Kidney (tissue), 22 donors: Measurements from ENCODE around the gene KRT75. TPM values are rescaled to one million over a fixed set of nuclear protein-coding genes. Genes with fewer than 3 reads are reported as not detected.

Experiments
- DNase-seq, 5 donors: peaks; one replicate each; pipeline ENCODE4 v3.0.0-alpha.2; 2013 to 2020
- FAIRE-seq: peaks from 2 replicates; lab custom pipeline; 2012; peaks lifted over from hg19 to GRCh38; lab: Jason Lieb, UNC
- H3K27ac ChIP-seq, 2 donors: one replicate each; pipeline ENCODE4 v1.7.0; 2013; ENCODE audit warnings: low read depth in 2 of 2, low read length in 2 of 2, inconsistent platforms in 1 of 2
- H3K27me3 ChIP-seq: one replicate; pipeline ENCODE4 v1.7.1; 2013; ENCODE audit warnings: low read length, inconsistent platforms; ENCODE audit not compliant: control insufficient read depth, insufficient read depth
- H3K36me3 ChIP-seq, 3 donors: one replicate each; pipeline versions ENCODE4 v1.7.0 to v1.7.1; 2013; ENCODE audit warnings: low read length in 3 of 3, control low read depth in 1 of 3, inconsistent platforms in 1 of 3; ENCODE audit not compliant: insufficient read depth in 3 of 3, control insufficient read depth in 2 of 3
- H3K4me1 ChIP-seq, 3 donors: one replicate each; pipeline versions ENCODE4 v1.7.0 to v1.7.1; 2013; ENCODE audit warnings: low read length in 3 of 3, inconsistent platforms in 1 of 3, low read depth in 1 of 3; ENCODE audit not compliant: control insufficient read depth in 2 of 3, insufficient read depth in 2 of 3
- H3K4me3 ChIP-seq, 3 donors: one replicate each; pipeline versions ENCODE4 v1.7.0 to v1.8.1; 2013; ENCODE audit warnings: low read length in 3 of 3, control low read depth in 1 of 3, inconsistent platforms in 1 of 3
- H3K9ac ChIP-seq, 3 donors: one replicate each; pipeline versions ENCODE4 v1.7.0 to v1.7.1; 2013; ENCODE audit warnings: low read length in 3 of 3, control low read depth in 1 of 3, inconsistent platforms in 1 of 3
- H3K9me3 ChIP-seq, 3 donors: one replicate each; pipeline versions ENCODE4 v1.7.0 to v1.7.1; 2013; ENCODE audit warnings: low read length in 3 of 3, control low read depth in 1 of 3, inconsistent platforms in 1 of 3; ENCODE audit not compliant: control insufficient read depth in 2 of 3, insufficient read depth in 1 of 3
- intact Hi-C: fragments of 100-400 bp; cut with DNase I; formaldehyde crosslinking; loops from one replicate; pipeline ENCODE4 v1.11.1; 2022
- long read RNA-seq, 10 donors: library from polyadenylated mRNA in 1 of 10; unstranded in 1 of 10; transcript quantifications; one replicate each; pipeline ENCODE4 v2.0.0 and lab custom pipeline, GENCODE V29; 2021 to 2026
- polyA plus RNA-seq: library from polyadenylated mRNA; stranded (reverse); fragments of 350-450 nt; fragmentation: Illumina TruSeq; extraction: RNeasy Lipid Tissue Mini Kit (QIAGEN cat#74804); gene quantifications from one replicate; pipeline ENCODE4 v1.2.3, GENCODE V29; 2014; ENCODE audit warnings: low read depth, low replicate concordance; ENCODE audit not compliant: insufficient read depth
- total RNA-seq: library from RNA; stranded (reverse); fragmentation: NEBNext Ultra II Directional; extraction: Animal tissue kit (Norgen Biotek cat#: 25700); gene quantifications from one replicate; pipeline ENCODE4 v1.2.1, GENCODE V29; 2021
- TF ChIP-seq, protein P1 (sequence below): IDR thresholded peaks from 3 replicates; pipeline ENCODE4 v1.5.1; 2012; ENCODE audit warnings: mild to moderate bottlenecking, moderate library complexity, borderline replicate concordance; ENCODE audit not compliant: insufficient read depth; ENCODE audit errors: extremely low read depth
- donor health status: control.
- donor health status: control.
- donor health status: control.
- donor health status: control.
- donor health status: control.
- donor health status: DM: yes; HTN: yes; CAD: no.
- donor health status: Normal renal cell carcinoma (clear cell type).

The KRT75 gene
- not detected for total RNA-seq
- polyA plus RNA-seq: not detected
- long read RNA-seq, donor 1: 0 reads
- long read RNA-seq, donor 2: 0 reads
- long read RNA-seq, donor 3: 0 reads
- long read RNA-seq, donor 4: 0 reads
- long read RNA-seq, donor 5: 0 reads
- long read RNA-seq, donor 6: 0 reads
- long read RNA-seq, donor 7: 0 reads
- long read RNA-seq, donor 8: 0 reads
- long read RNA-seq, donor 9: 0 reads
- long read RNA-seq, donor 10: 0 reads

GRCh38 chr12:52434081-52434733 is at the start of gene KRT75:
KRT75 (minus strand) TSS chr12:52434371; CDS start chr12:52434304, 67 bp downstream.
- Histone ChIP-seq H3K4me3 (no peak within 1 kb of the TSS), H3K4me1 (no peaks in the 10 kb centered on the region), H3K36me3 (no peaks in the 10 kb centered on the region), H3K27me3 (no peaks in the 10 kb centered on the region), H3K27ac (no peak within 1 kb of the TSS), H3K9ac (no peak within 1 kb of the TSS), H3K9me3 (no peaks in the 10 kb centered on the region)
- DNase-seq (no peak), FAIRE-seq (no peak)
- intact Hi-C loops: no loop called here
- TF ChIP-seq, protein P1, sequence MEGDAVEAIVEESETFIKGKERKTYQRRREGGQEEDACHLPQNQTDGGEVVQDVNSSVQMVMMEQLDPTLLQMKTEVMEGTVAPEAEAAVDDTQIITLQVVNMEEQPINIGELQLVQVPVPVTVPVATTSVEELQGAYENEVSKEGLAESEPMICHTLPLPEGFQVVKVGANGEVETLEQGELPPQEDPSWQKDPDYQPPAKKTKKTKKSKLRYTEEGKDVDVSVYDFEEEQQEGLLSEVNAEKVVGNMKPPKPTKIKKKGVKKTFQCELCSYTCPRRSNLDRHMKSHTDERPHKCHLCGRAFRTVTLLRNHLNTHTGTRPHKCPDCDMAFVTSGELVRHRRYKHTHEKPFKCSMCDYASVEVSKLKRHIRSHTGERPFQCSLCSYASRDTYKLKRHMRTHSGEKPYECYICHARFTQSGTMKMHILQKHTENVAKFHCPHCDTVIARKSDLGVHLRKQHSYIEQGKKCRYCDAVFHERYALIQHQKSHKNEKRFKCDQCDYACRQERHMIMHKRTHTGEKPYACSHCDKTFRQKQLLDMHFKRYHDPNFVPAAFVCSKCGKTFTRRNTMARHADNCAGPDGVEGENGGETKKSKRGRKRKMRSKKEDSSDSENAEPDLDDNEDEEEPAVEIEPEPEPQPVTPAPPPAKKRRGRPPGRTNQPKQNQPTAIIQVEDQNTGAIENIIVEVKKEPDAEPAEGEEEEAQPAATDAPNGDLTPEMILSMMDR: no peak

DNA sequence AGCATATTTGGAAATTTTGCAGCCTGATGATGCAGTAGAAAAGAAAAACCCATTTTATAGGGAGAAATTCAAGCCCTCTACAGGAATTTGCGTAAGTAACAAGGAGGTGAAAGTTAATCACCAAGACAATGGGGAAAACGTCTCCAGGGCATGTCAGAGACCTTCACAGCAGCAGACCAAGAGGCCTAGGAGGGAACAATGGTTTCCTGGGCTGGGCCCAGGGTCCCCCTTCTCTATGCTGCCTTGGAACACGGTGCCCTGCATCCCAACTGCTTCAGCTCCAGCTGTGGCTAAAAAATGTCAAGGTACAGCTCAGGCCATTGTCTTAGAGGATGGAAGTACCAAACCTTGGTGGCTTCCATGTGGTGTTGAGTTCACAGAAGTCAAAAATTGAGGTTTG is 45.9 kb upstream of the KRT75 start:
- DNase-seq (no peak), FAIRE-seq (no peak)
- H3K4me3 ChIP-seq: no peak overlapping the region
- no peak overlapping the region for H3K9ac ChIP-seq
- no peaks in the 10 kb centered on the region for H3K4me1 ChIP-seq
- H3K27me3 ChIP-seq: no peaks in the 10 kb centered on the region
- TF ChIP-seq, protein P1: no peak
- H3K27ac ChIP-seq: no peak overlapping the region
- intact Hi-C loops: no loop called here
- no peaks in the 10 kb centered on the region for H3K36me3 ChIP-seq
- no peaks in the 10 kb centered on the region for H3K9me3 ChIP-seq

- intact Hi-C loops: no loop called here
- TF ChIP-seq, protein P1: no peak
- Histone ChIP-seq H3K9ac (no peak overlapping the region), H3K36me3 (no peaks in the 10 kb centered on the region), H3K9me3 (no peaks in the 10 kb centered on the region), H3K4me3 (no peak overlapping the region), H3K27me3 (no peaks in the 10 kb centered on the region), H3K27ac (no peak overlapping the region), H3K4me1 (no peaks in the 10 kb centered on the region)
- DNase-seq (no peak), FAIRE-seq (no peak)
Observed at GRCh38 chr12:52477651-52478050, 43.5 kb upstream of the KRT75 start.
